KBM-7 (cell line): Measurements from ENCODE around the gene FIGN.

Source experiments
- DNase-seq: peaks from one replicate; pipeline ENCODE4 v3.0.0-alpha.2; 2015
- in situ Hi-C: fragments of 300-500 bp; cut with MboI; formaldehyde crosslinking; loops from 2 replicates; pipeline ENCODE4 v1.14.3; 2020; ENCODE audit warnings: low sequenced_read_pairs, low pct_unique_long_range_greater_than_20kb, mixed read lengths

FIGN gene

GRCh38 chr2:163715199-163715598, 20.6 kb downstream of the FIGN start:
- DNase-seq, result no peak
- in situ Hi-C loops, result no loop called here

GRCh38 chr2:163713534-163714311, 22.1 kb downstream of the FIGN start:
- in situ Hi-C loops, result no loop called here
- DNase-seq, result no peak

GRCh38 chr2:163711699-163712098, 24.1 kb downstream of the FIGN start:
- in situ Hi-C loops, result no loop called here
- no peak for DNase-seq

GRCh38 chr2:163711258-163711657, 24.6 kb downstream of the FIGN start:
- in situ Hi-C loops, result no loop called here
- DNase-seq, result no peak

- no peak for DNase-seq
- in situ Hi-C loops, result no loop called here
These were observed 26.5 kb downstream of the FIGN start for GRCh38 chr2:163709270-163709669.

GRCh38 chr2:163708265-163708664, 27.5 kb downstream of the FIGN start:
- DNase-seq, result no peak
- in situ Hi-C loops, result no loop called here

- in situ Hi-C loops, result no loop called here
- DNase-seq, result no peak
These were observed 32.4 kb downstream of the FIGN start for GRCh38 chr2:163703386-163703785.

- DNase-seq, result no peak
- in situ Hi-C loops, result no loop called here
These were observed 34.2 kb downstream of the FIGN start for GRCh38 chr2:163701399-163702195.

- in situ Hi-C loops, result no loop called here
- DNase-seq, result no peak
These were observed 37.0 kb downstream of the FIGN start for GRCh38 chr2:163698857-163699256.

- no peak for DNase-seq
- in situ Hi-C loops, result no loop called here
These were observed 37.8 kb downstream of the FIGN start for GRCh38 chr2:163697846-163698637.

GRCh38 chr2:163697429-163697828, 38.4 kb downstream of the FIGN start:
- in situ Hi-C loops, result no loop called here
- no peak for DNase-seq

GRCh38 chr2:163693484-163693883, 42.3 kb downstream of the FIGN start:
- in situ Hi-C loops, result no loop called here
- DNase-seq, result no peak

GRCh38 chr2:163692611-163693482, 43.0 kb downstream of the FIGN start:
- no peak for DNase-seq
- in situ Hi-C loops, result no loop called here

- DNase-seq, result no peak
- in situ Hi-C loops, result no loop called here
These were observed 43.7 kb downstream of the FIGN start for GRCh38 chr2:163692081-163692480.

- in situ Hi-C loops, result no loop called here
- DNase-seq, result no peak
These were observed 44.9 kb downstream of the FIGN start for GRCh38 chr2:163690896-163691295.

GRCh38 chr2:163687217-163687616, 48.6 kb downstream of the FIGN start:
- no peak for DNase-seq
- in situ Hi-C loops, result no loop called here

- in situ Hi-C loops, result no loop called here
- DNase-seq, result no peak
These were observed 49.5 kb downstream of the FIGN start for GRCh38 chr2:163686289-163686688.

- in situ Hi-C loops, result no loop called here
- no peak for DNase-seq
These were observed 53.1 kb downstream of the FIGN start for GRCh38 chr2:163682695-163683094.

- no peak for DNase-seq
- in situ Hi-C loops, result no loop called here
These were observed 54.1 kb downstream of the FIGN start for GRCh38 chr2:163681745-163682144.
